Brain microvascular endothelial cell (primary cell): ENCODE data around the gene PPP1R1B.

ENCODE experiments used
- DNase-seq: peaks from one replicate; pipeline ENCODE4 v3.0.0-alpha.2; 2020
- H3K27ac ChIP-seq: fragments of 250-450 bp; sonication (Bioruptor Pico); 2 replicates; pipeline ENCODE4 v1.5.1; 2020; ENCODE audit warnings: mild to moderate bottlenecking, moderate library complexity
- H3K27me3 ChIP-seq: fragments of 250-450 bp; sonication (Bioruptor Pico); replicated peaks from 2 replicates; pipeline ENCODE4 v1.5.1; 2020; ENCODE audit warnings: mild to moderate bottlenecking
- H3K36me3 ChIP-seq: fragments of 250-450 bp; sonication (Bioruptor Pico); replicated peaks from 2 replicates; pipeline ENCODE4 v1.5.1; 2020; ENCODE audit warnings: mild to moderate bottlenecking
- H3K4me3 ChIP-seq: 2 replicates; pipeline ENCODE4 v1.5.1; 2011; ENCODE audit warnings: low read depth, mild to moderate bottlenecking, control low read depth, low read length, moderate library complexity
- CTCF ChIP-seq: IDR thresholded peaks from 2 replicates; pipeline ENCODE4 v1.5.1; 2011; ENCODE audit warnings: low read depth, mild to moderate bottlenecking, moderate library complexity, low read length, control low read depth, inconsistent platforms; ENCODE audit errors: missing control alignments
- in situ Hi-C: cut with HindIII; loops from 2 replicates; pipeline ENCODE4 v1.10.0; 2017; ENCODE audit warnings: low sequenced_read_pairs, low pct_ligation_motif_present

Gene PPP1R1B

GRCh38 chr17:39675390-39676082, 48.8 kb downstream of the PPP1R1B start:
- no peak for DNase-seq
- TF ChIP-seq CTCF = no peak
- no peak overlapping the region for H3K27ac ChIP-seq
- H3K4me3 ChIP-seq = no peak overlapping the region
- no peaks in the 10 kb centered on the region for H3K36me3 ChIP-seq
- H3K27me3 ChIP-seq = peaks cover 7% of the 10 kb centered on the region
- in situ Hi-C loops = no loop called here

GRCh38 chr17:39676198-39676819, 49.6 kb downstream of the PPP1R1B start:
- Histone ChIP-seq H3K4me3 (no peak overlapping the region), H3K27ac (no peak overlapping the region), H3K36me3 (no peaks in the 10 kb centered on the region), H3K27me3 (no peaks in the 10 kb centered on the region)
- DNase-seq = no peak
- TF ChIP-seq CTCF = no peak
- in situ Hi-C loops = no loop called here

- no peak for DNase-seq
- TF ChIP-seq CTCF = no peak
- Histone ChIP-seq H3K4me3 (no peak overlapping the region), H3K27ac (no peak overlapping the region), H3K27me3 (no peaks in the 10 kb centered on the region), H3K36me3 (no peaks in the 10 kb centered on the region)
- in situ Hi-C loops = no loop called here
Measured at GRCh38 chr17:39677072-39677471, 50.3 kb downstream of the PPP1R1B start.

- Histone ChIP-seq H3K27ac (no peak overlapping the region), H3K4me3 (no peak overlapping the region), H3K36me3 (no peaks in the 10 kb centered on the region), H3K27me3 (no peaks in the 10 kb centered on the region)
- TF ChIP-seq CTCF = no peak
- in situ Hi-C loops = no loop called here
- no peak for DNase-seq
Measured at GRCh38 chr17:39677542-39678339, 51.0 kb downstream of the PPP1R1B start.

GRCh38 chr17:39678340-39679116, 51.8 kb downstream of the PPP1R1B start:
- in situ Hi-C loops = no loop called here

More at GRCh38 chr17:39678340-39679116, 51.8 kb downstream of the PPP1R1B start:
- no peak overlapping the region for H3K27ac ChIP-seq
- no peaks in the 10 kb centered on the region for H3K36me3 ChIP-seq
- no peaks in the 10 kb centered on the region for H3K27me3 ChIP-seq
- no peak for TF ChIP-seq CTCF
- no peak for DNase-seq
- no peak overlapping the region for H3K4me3 ChIP-seq
